Peyer's patch (tissue), 4 donors: ENCODE measurements around the gene NOL3. TPM values are rescaled to one million over a fixed set of nuclear protein-coding genes. Genes with fewer than 3 reads are reported as not detected.

Experiments
- DNase-seq, 3 donors: peaks; one replicate each; pipeline ENCODE4 v3.0.0-alpha.2; 2017 to 2019
- H3K27ac ChIP-seq, 4 donors: fragments of 200-600 bp; sonication (generic); one replicate each; pipeline ENCODE4 v1.5.1; 2016 to 2019
- H3K27me3 ChIP-seq, 2 donors: fragments of 200-600 bp; sonication (generic); one replicate each; pipeline ENCODE4 v1.5.1; 2019
- H3K36me3 ChIP-seq, 3 donors: fragments of 200-600 bp; sonication (generic); one replicate each; pipeline ENCODE4 v1.5.1; 2016 to 2019
- H3K4me1 ChIP-seq, 4 donors: fragments of 200-600 bp; sonication (generic); one replicate each; pipeline ENCODE4 v1.5.1; 2016 to 2019
- H3K4me3 ChIP-seq, 4 donors: fragments of 200-600 bp; sonication (generic); 1 replicate in 3 of 4; 2 replicates in 1 of 4; pipeline ENCODE4 v1.5.1; 2016 to 2019; ENCODE audit warnings: mild to moderate bottlenecking in 1 of 4
- H3K9me3 ChIP-seq, 4 donors: fragments of 200-600 bp; sonication (generic); one replicate each; pipeline ENCODE4 v1.5.1; 2016 to 2019; ENCODE audit warnings: mild to moderate bottlenecking in 1 of 4
- CTCF ChIP-seq, 6 experiments: fragments of 450-650 bp in 4 of 6; fragments of 200-600 bp in 2 of 6; sonication (generic) in 1 of 6; IDR thresholded peaks; one replicate each; pipeline ENCODE4 v1.5.1; 2017 to 2019; ENCODE audit warnings: antibody characterized with exemption in 6 of 6, mild to moderate bottlenecking in 3 of 6, moderate library complexity in 1 of 6
- POLR2A ChIP-seq, 2 donors: fragments of 450-650 bp; IDR thresholded peaks; one replicate each; pipeline ENCODE4 v1.5.1; 2017; ENCODE audit warnings: antibody characterized with exemption in 2 of 2, mild to moderate bottlenecking in 2 of 2, moderate library complexity in 2 of 2
- small RNA-seq, 2 donors: library from RNA; depleted of rRNA; stranded (forward); fragments of <200 nt; gene quantifications; one replicate each; pipeline ENCODE3, GENCODE V24; 2016
- total RNA-seq, 4 donors: library from RNA; depleted of rRNA; stranded (reverse); fragments of >200 nt; gene quantifications; one replicate each; pipeline ENCODE4 v1.1.0, GENCODE V29; 2016

NOL3 gene
- total RNA-seq, 4 donors from 2014 or later: 24.4 to 65.2 (median 34.1) TPM

GRCh38 chr16:67216612-67217490, 46.5 kb downstream of the NOL3 start:
- TF ChIP-seq POLR2A (IDR thresholded peaks at IDR 0.05) (no peak), CTCF (IDR thresholded peaks at IDR 0.05) (no peak)
- Histone ChIP-seq H3K4me1 (peaks cover 0 to 9% (median 0%) of the 10 kb centered on the region in 4 donors), H3K9me3 (no peaks in the 10 kb centered on the region), H3K36me3 (no peaks in the 10 kb centered on the region), H3K4me3 (no peak overlapping the region), H3K27me3 (no peaks in the 10 kb centered on the region), H3K27ac (no peak overlapping the region)
- no peak for DNase-seq

GRCh38 chr16:67223992-67224391, 53.7 kb downstream of the NOL3 start:
- TF ChIP-seq CTCF (IDR thresholded peaks at IDR 0.05) (no peak), POLR2A (IDR thresholded peaks at IDR 0.05) (no peak)
- Histone ChIP-seq H3K36me3 (peaks cover 0 to 10% (median 0%) of the 10 kb centered on the region in 3 donors), H3K4me1 (peaks cover 0 to 23% (median 7%) of the 10 kb centered on the region in 4 donors), H3K27ac (peak overlapping the region in 2 of 4 donors; percentile 3 to 14), H3K4me3 (no peak overlapping the region), H3K9me3 (no peaks in the 10 kb centered on the region), H3K27me3 (no peaks in the 10 kb centered on the region)
- no peak for DNase-seq

Small RNAs within 50 kb of the gene (small RNA-seq; reads per million reads assigned to genes)
- 2.4 to 4.1 reads per million in 2 donors for gene MIR328

Other genes starting within 250 kb of the NOL3 start
- gene RRAD, start 245.0 kb upstream of the NOL3 start, total RNA-seq: 1 to 10 TPM in 3 of 4 donors, under 1 TPM in 1; 0.53 to 4.1 (median 2.8) TPM
- gene CIAO2B, start 236.1 kb upstream of the NOL3 start, total RNA-seq: 10 to 100 TPM; 28.1 to 72.7 (median 55.2) TPM
- 1,000 to 10,000 TPM in 3 of 4 donors, 100 to 1,000 TPM in 1; 113 to 4,512 (median 3,000) TPM for gene CES2, start 235.0 kb upstream of the NOL3 start, total RNA-seq
- gene CES3, start 209.3 kb upstream of the NOL3 start, total RNA-seq: 100 to 1,000 TPM in 3 of 4 donors, 10 to 100 TPM in 1; 28.9 to 227 (median 161) TPM
- 10 to 100 TPM; 13.7 to 26.5 (median 17.9) TPM for gene CES4A, start 181.9 kb upstream of the NOL3 start, total RNA-seq
- gene CBFB, start 141.4 kb upstream of the NOL3 start, total RNA-seq: 10 to 100 TPM; 14.0 to 30.5 (median 26.6) TPM
- gene PHAF1, start 60.6 kb upstream of the NOL3 start, total RNA-seq: 10 to 100 TPM; 11.4 to 30.6 (median 20.4) TPM
- gene B3GNT9, start 19.5 kb upstream of the NOL3 start, total RNA-seq: 1 to 10 TPM; 2.5 to 4.0 (median 3.5) TPM
- 10 to 100 TPM; 23.5 to 52.0 (median 32.0) TPM for gene TRADD, start 10.6 kb upstream of the NOL3 start, total RNA-seq
- 10 to 100 TPM; 19.6 to 57.1 (median 35.1) TPM for gene FBXL8, start 10.6 kb upstream of the NOL3 start, total RNA-seq
- gene HSF4, start 5.8 kb upstream of the NOL3 start, total RNA-seq: 100 to 1,000 TPM in 1 of 4 donors, 10 to 100 TPM in 3; 15.6 to 140 (median 69.8) TPM
- gene MATCAP1, start 13.4 kb downstream of the NOL3 start, total RNA-seq: 10 to 100 TPM; 20.8 to 57.8 (median 42.3) TPM
- 10 to 100 TPM in 1 of 4 donors, 1 to 10 TPM in 3; 1.2 to 10.9 (median 4.7) TPM for gene EXOC3L1, start 19.6 kb downstream of the NOL3 start, total RNA-seq
- 100 to 1,000 TPM; 122 to 182 (median 144) TPM for gene E2F4, start 21.6 kb downstream of the NOL3 start, total RNA-seq
- gene ELMO3, start 28.6 kb downstream of the NOL3 start, total RNA-seq: 100 to 1,000 TPM in 1 of 4 donors, 10 to 100 TPM in 3; 25.6 to 119 (median 82.2) TPM
- gene TMEM208, start 56.6 kb downstream of the NOL3 start, total RNA-seq: 10 to 100 TPM; 23.9 to 40.3 (median 33.3) TPM
- gene FHOD1, start 76.9 kb downstream of the NOL3 start, total RNA-seq: 10 to 100 TPM; 13.3 to 64.4 (median 38.8) TPM
- 1 to 10 TPM; 1.2 to 2.2 (median 1.8) TPM for gene SLC9A5, start 78.4 kb downstream of the NOL3 start, total RNA-seq
- 10 to 100 TPM; 12.3 to 16.5 (median 14.0) TPM for gene PLEKHG4, start 109.0 kb downstream of the NOL3 start, total RNA-seq
- gene KCTD19, start 156.2 kb downstream of the NOL3 start, total RNA-seq: not detected
- 1 to 10 TPM in 1 of 4 donors, not detected in 3; 5.1 TPM for gene LRRC36, start 156.3 kb downstream of the NOL3 start, total RNA-seq
- gene TPPP3, start 223.0 kb downstream of the NOL3 start, total RNA-seq: 10 to 100 TPM in 2 of 4 donors, 1 to 10 TPM in 2; 6.6 to 33.3 (median 16.6) TPM
- gene ZDHHC1, start 245.9 kb downstream of the NOL3 start, total RNA-seq: 10 to 100 TPM in 1 of 4 donors, 1 to 10 TPM in 3; 3.5 to 14.5 (median 6.3) TPM